HT-29 (cell line): ENCODE results near the gene COMMD10. TPM values are rescaled to one million over a fixed set of nuclear protein-coding genes. Genes with fewer than 3 reads are reported as not detected.
"Not testable (repeated sequence)": the region's sequence is repeated elsewhere in the genome, so short reads cannot be mapped to it uniquely, and the experiment has no call there.

ENCODE experiments used
- DNase-seq: peaks from one replicate; pipeline ENCODE4 v3.0.0-alpha.2; 2015; ENCODE audit warnings: low spot score
- total RNA-seq: library from RNA; depleted of rRNA; stranded (reverse); fragments of >200 nt; shearing (Covaris generic); gene quantifications from 2 replicates; pipeline ENCODE4 v1.2.3, GENCODE V29; 2014

Gene COMMD10
- total RNA-seq, 1 experiment from 2014 or later, result 9.7 TPM

- DNase-seq, result no peak
Observed at GRCh38 chr5:116097301-116097700, 12.5 kb downstream of the COMMD10 start.

- no peak for DNase-seq
Observed at GRCh38 chr5:116098998-116099397, 14.2 kb downstream of the COMMD10 start.

GRCh38 chr5:116104941-116105340, 20.1 kb downstream of the COMMD10 start:
- not testable (repeated sequence) for DNase-seq

GRCh38 chr5:116115163-116115562, 30.3 kb downstream of the COMMD10 start:
- no peak for DNase-seq

- no peak for DNase-seq
Observed at GRCh38 chr5:116130471-116130870, 45.6 kb downstream of the COMMD10 start.

GRCh38 chr5:116130976-116131375, 46.2 kb downstream of the COMMD10 start:
- no peak for DNase-seq

- no peak for DNase-seq
Observed at GRCh38 chr5:116133281-116133680, 48.5 kb downstream of the COMMD10 start.

- no peak for DNase-seq
Observed at GRCh38 chr5:116135344-116135743, 50.5 kb downstream of the COMMD10 start.

GRCh38 chr5:116137544-116138378, 52.9 kb downstream of the COMMD10 start:
- DNase-seq, result peak; percentile 62

GRCh38 chr5:116142495-116142894, 57.7 kb downstream of the COMMD10 start:
- no peak for DNase-seq

- no peak for DNase-seq
Observed at GRCh38 chr5:116144103-116144502, 59.3 kb downstream of the COMMD10 start.

- no peak for DNase-seq
Observed at GRCh38 chr5:116144991-116145390, 60.2 kb downstream of the COMMD10 start.

GRCh38 chr5:116145416-116145815, 60.6 kb downstream of the COMMD10 start:
- DNase-seq, result no peak

- DNase-seq, result no peak
Observed at GRCh38 chr5:116152169-116152568, 67.3 kb downstream of the COMMD10 start.

GRCh38 chr5:116153687-116154174, 68.9 kb downstream of the COMMD10 start:
- DNase-seq, result no peak

GRCh38 chr5:116154252-116154651, 69.4 kb downstream of the COMMD10 start:
- no peak for DNase-seq

GRCh38 chr5:116154931-116155330, 70.1 kb downstream of the COMMD10 start:
- DNase-seq, result no peak

- DNase-seq, result no peak
Observed at GRCh38 chr5:116157902-116158301, 73.1 kb downstream of the COMMD10 start.

GRCh38 chr5:116159006-116159405, 74.2 kb downstream of the COMMD10 start:
- no peak for DNase-seq

GRCh38 chr5:116174111-116174510, 89.3 kb downstream of the COMMD10 start:
- no peak for DNase-seq

- no peak for DNase-seq
Observed at GRCh38 chr5:116176121-116176520, 91.3 kb downstream of the COMMD10 start.

- DNase-seq, result no peak
Observed at GRCh38 chr5:116178925-116179324, 94.1 kb downstream of the COMMD10 start.

- DNase-seq, result no peak
Observed at GRCh38 chr5:116209166-116209565, 124.3 kb downstream of the COMMD10 start.
